Osteoblast (primary cell): ENCODE results near the gene CYP27B1. TPM values are rescaled to one million over a fixed set of nuclear protein-coding genes. Genes with fewer than 3 reads are reported as not detected.
A peak's percentile ranks its signal among the peaks of the same experiment; 100 is the strongest.

Experiments
- DNase-seq: peaks from one replicate; pipeline ENCODE4 v3.0.0; 2011; ENCODE audit warnings: low spot score, mixed read lengths; ENCODE audit not compliant: insufficient read length; ENCODE audit errors: missing footprints
- H2AFZ ChIP-seq: 2 replicates; pipeline ENCODE4 v1.6.0; 2011; ENCODE audit warnings: mild to moderate bottlenecking, low read length
- H3K27ac ChIP-seq: 2 replicates; pipeline ENCODE4 v1.5.1; 2011; ENCODE audit warnings: mild to moderate bottlenecking, low read depth, low read length, moderate library complexity
- H3K27me3 ChIP-seq: 2 replicates; pipeline ENCODE4 v1.6.0; 2012; ENCODE audit warnings: mild to moderate bottlenecking, control low read depth, inconsistent platforms, low read length, moderate library complexity; ENCODE audit not compliant: insufficient read depth
- H3K36me3 ChIP-seq: 2 replicates; pipeline ENCODE4 v1.5.1; 2011; ENCODE audit warnings: mild to moderate bottlenecking, low read length, control low read depth, moderate library complexity; ENCODE audit not compliant: insufficient read depth
- H3K4me1 ChIP-seq: 2 replicates; pipeline ENCODE4 v1.5.1; 2011; ENCODE audit warnings: mild to moderate bottlenecking, low read length, control low read depth, moderate library complexity; ENCODE audit not compliant: insufficient read depth
- H3K4me2 ChIP-seq: 2 replicates; pipeline ENCODE4 v1.6.0; 2011; ENCODE audit warnings: mild to moderate bottlenecking, low read length; ENCODE audit not compliant: insufficient read depth
- H3K4me3 ChIP-seq: fragments of 200-600 bp; sonication (generic); 3 replicates; pipeline ENCODE4 v1.5.1; 2012; ENCODE audit warnings: mild to moderate bottlenecking, low read length, inconsistent platforms; ENCODE audit not compliant: insufficient read depth
- H3K79me2 ChIP-seq: 2 replicates; pipeline ENCODE4 v1.6.0; 2012; ENCODE audit warnings: mild to moderate bottlenecking, low read length, control low read depth, inconsistent platforms; ENCODE audit not compliant: insufficient read depth
- H3K9me3 ChIP-seq: 2 replicates; pipeline ENCODE4 v1.5.1; 2011; ENCODE audit warnings: low read depth, low read length, control low read depth
- H4K20me1 ChIP-seq: 2 replicates; pipeline ENCODE4 v1.6.0; 2012; ENCODE audit warnings: mild to moderate bottlenecking, low read length, control low read depth; ENCODE audit not compliant: insufficient read depth
- total RNA-seq: library from RNA; depleted of rRNA; stranded (reverse); fragments of >200 nt; gene quantifications from 2 replicates; pipeline ENCODE4 v1.2.3, GENCODE V29; 2012
- TF ChIP-seq, protein P1 (sequence below): IDR thresholded peaks from 2 replicates; pipeline ENCODE4 v1.5.1; 2011; ENCODE audit warnings: mild to moderate bottlenecking, low read depth, low read length, moderate library complexity; ENCODE audit errors: extremely low read depth

The CYP27B1 gene
- total RNA-seq, 1 donor: 0.36 TPM

DNA sequence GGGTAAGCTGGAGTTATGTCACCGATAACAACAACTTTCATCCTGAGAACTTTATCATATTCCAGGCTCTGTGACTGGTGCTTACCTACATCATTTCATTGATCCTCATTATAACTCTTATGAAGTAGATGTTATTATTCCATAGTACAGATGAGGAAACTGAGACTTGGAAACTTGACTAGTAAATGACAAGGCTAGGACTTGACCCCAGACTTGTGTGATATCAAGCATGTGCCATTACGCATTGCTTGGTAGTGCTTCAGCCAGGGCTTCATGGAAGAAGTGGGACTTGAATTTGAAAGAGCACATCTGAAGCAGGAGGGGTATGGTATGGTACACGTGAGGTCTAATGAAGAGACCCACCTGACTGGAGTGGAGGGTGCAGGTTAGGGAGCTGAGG lies 39.8 kb upstream of the CYP27B1 start:
- no peaks in the 10 kb centered on the region for H3K9me3 ChIP-seq
- H4K20me1 ChIP-seq: no peaks in the 10 kb centered on the region
- peaks cover 25% of the 10 kb centered on the region for H3K36me3 ChIP-seq
- H3K4me2 ChIP-seq: no peak overlapping the region
- no peaks in the 10 kb centered on the region for H3K4me1 ChIP-seq
- no peaks in the 10 kb centered on the region for H3K79me2 ChIP-seq
- no peak for DNase-seq
- TF ChIP-seq, protein P1, sequence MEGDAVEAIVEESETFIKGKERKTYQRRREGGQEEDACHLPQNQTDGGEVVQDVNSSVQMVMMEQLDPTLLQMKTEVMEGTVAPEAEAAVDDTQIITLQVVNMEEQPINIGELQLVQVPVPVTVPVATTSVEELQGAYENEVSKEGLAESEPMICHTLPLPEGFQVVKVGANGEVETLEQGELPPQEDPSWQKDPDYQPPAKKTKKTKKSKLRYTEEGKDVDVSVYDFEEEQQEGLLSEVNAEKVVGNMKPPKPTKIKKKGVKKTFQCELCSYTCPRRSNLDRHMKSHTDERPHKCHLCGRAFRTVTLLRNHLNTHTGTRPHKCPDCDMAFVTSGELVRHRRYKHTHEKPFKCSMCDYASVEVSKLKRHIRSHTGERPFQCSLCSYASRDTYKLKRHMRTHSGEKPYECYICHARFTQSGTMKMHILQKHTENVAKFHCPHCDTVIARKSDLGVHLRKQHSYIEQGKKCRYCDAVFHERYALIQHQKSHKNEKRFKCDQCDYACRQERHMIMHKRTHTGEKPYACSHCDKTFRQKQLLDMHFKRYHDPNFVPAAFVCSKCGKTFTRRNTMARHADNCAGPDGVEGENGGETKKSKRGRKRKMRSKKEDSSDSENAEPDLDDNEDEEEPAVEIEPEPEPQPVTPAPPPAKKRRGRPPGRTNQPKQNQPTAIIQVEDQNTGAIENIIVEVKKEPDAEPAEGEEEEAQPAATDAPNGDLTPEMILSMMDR: no peak
- H3K27ac ChIP-seq: no peak overlapping the region
- H3K4me3 ChIP-seq: no peak overlapping the region
- no peaks in the 10 kb centered on the region for H3K27me3 ChIP-seq
- no peak overlapping the region for H2AFZ ChIP-seq

DNA sequence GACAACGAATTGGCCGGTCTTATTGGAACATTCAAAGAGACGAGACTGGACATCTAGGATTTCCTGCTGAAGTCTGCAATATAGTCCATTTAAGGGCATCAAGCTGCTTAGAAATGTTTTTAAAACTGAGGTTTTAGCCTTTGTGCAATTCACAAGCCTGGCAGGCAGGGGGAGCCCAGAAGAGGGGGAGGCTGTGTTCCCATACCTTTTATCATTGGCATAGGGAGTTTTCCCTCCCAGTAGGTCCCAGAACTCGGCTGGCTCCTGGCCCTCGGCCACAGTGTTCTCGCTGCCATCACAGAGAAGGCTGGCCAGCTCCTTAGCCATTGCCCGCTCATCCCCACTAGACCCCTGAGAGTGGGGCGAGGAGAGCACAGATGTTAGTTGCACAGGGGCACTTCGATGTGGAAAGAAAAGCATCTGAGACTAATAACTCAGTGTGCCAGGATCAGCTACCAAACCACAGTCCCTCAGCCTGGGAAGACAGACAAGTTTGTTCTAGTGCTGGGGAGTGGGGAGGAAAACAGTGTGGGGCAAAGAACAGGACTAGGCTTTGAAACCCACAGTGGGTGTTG lies 36.5 kb upstream of the CYP27B1 start:
- TF ChIP-seq, protein P1: peak; percentile 91
- Histone ChIP-seq H3K4me2 (peak overlapping the region; percentile 50), H3K4me3 (no peak overlapping the region), H2AFZ (peak overlapping the region; percentile 49), H3K79me2 (no peaks in the 10 kb centered on the region), H4K20me1 (no peaks in the 10 kb centered on the region), H3K27ac (no peak overlapping the region), H3K36me3 (peaks cover 36% of the 10 kb centered on the region), H3K4me1 (no peaks in the 10 kb centered on the region), H3K27me3 (no peaks in the 10 kb centered on the region), H3K9me3 (no peaks in the 10 kb centered on the region)
- peak; percentile 89 for DNase-seq

GRCh38 chr12:57802607-57803006 lies 35.7 kb upstream of the CYP27B1 start:
- Histone ChIP-seq H3K4me1 (no peaks in the 10 kb centered on the region), H3K79me2 (no peaks in the 10 kb centered on the region), H3K36me3 (peaks cover 42% of the 10 kb centered on the region), H3K27me3 (no peaks in the 10 kb centered on the region), H3K4me2 (no peak overlapping the region), H3K9me3 (no peaks in the 10 kb centered on the region), H2AFZ (no peak overlapping the region), H3K4me3 (no peak overlapping the region), H3K27ac (no peak overlapping the region), H4K20me1 (no peaks in the 10 kb centered on the region)
- no peak for DNase-seq
- TF ChIP-seq, protein P1: no peak

DNA sequence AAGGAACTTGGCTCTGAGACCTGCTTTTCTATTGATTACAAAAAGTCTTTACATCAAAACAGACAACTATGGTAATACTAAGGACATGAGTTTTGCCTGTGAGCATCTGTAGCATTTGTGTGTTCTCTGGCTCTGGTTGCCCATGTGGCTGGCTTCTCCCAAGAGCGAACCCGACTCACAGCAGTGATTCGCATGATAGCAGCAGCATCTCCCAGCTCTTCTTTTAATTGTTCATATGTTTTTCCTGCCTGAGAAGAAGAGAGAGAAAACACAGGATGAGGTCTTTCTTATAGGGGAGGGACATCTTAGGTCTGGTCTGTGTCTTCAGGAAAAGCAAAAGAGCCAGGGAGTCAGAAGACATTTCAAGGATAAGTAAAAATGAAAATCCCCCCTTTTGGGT lies 34.1 kb upstream of the CYP27B1 start:
- Histone ChIP-seq H4K20me1 (no peaks in the 10 kb centered on the region), H3K27me3 (no peaks in the 10 kb centered on the region), H2AFZ (no peak overlapping the region), H3K27ac (no peak overlapping the region), H3K79me2 (peaks cover 4% of the 10 kb centered on the region), H3K9me3 (no peaks in the 10 kb centered on the region), H3K4me3 (no peak overlapping the region), H3K4me1 (no peaks in the 10 kb centered on the region), H3K4me2 (no peak overlapping the region), H3K36me3 (peaks cover 50% of the 10 kb centered on the region)
- DNase-seq: no peak
- TF ChIP-seq, protein P1: no peak
